IPS-20b (cell line): ENCODE results near the gene EDN2.

ENCODE experiments used
- H3K27ac ChIP-seq: one replicate; pipeline ENCODE4 v1.5.1; 2013; ENCODE audit warnings: low read length
- H3K27me3 ChIP-seq: 2 replicates; pipeline ENCODE4 v1.6.1; 2013; ENCODE audit warnings: mild to moderate bottlenecking, low read length, inconsistent platforms; ENCODE audit not compliant: insufficient read depth
- H3K36me3 ChIP-seq: 2 replicates; pipeline ENCODE4 v1.6.1; 2013; ENCODE audit warnings: low read depth, mild to moderate bottlenecking, inconsistent platforms, low read length, moderate library complexity; ENCODE audit not compliant: insufficient read depth
- H3K4me1 ChIP-seq: 2 replicates; pipeline ENCODE4 v1.6.1; 2013; ENCODE audit warnings: mild to moderate bottlenecking, control low read depth, inconsistent platforms, low read length, moderate library complexity; ENCODE audit not compliant: insufficient read depth
- H3K4me3 ChIP-seq: 2 replicates; pipeline ENCODE4 v1.5.1; 2013; ENCODE audit warnings: mild to moderate bottlenecking, low read length, inconsistent platforms
- H3K9ac ChIP-seq: 2 replicates; pipeline ENCODE4 v1.6.1; 2013; ENCODE audit warnings: low read depth, mild to moderate bottlenecking, inconsistent platforms, low read length, moderate library complexity
- H3K9me3 ChIP-seq: 2 replicates; pipeline ENCODE4 v1.6.1; 2013; ENCODE audit warnings: mild to moderate bottlenecking, low read depth, low read length, inconsistent platforms; ENCODE audit not compliant: insufficient read depth

EDN2 gene

GRCh38 chr1:41450747-41451285 is 33.7 kb downstream of the EDN2 start:
- Histone ChIP-seq H3K4me3 (no peak overlapping the region), H3K27me3 (no peaks in the 10 kb centered on the region), H3K27ac (no peak overlapping the region), H3K9ac (no peak overlapping the region), H3K36me3 (no peaks in the 10 kb centered on the region), H3K9me3 (no peaks in the 10 kb centered on the region), H3K4me1 (no peaks in the 10 kb centered on the region)

GRCh38 chr1:41449326-41449921 is 35.1 kb downstream of the EDN2 start:
- Histone ChIP-seq H3K4me1 (no peaks in the 10 kb centered on the region), H3K9ac (no peak overlapping the region), H3K4me3 (no peak overlapping the region), H3K27ac (no peak overlapping the region), H3K9me3 (peaks cover 4% of the 10 kb centered on the region; the same call in 1 of the 2 replicates), H3K27me3 (no peaks in the 10 kb centered on the region), H3K36me3 (no peaks in the 10 kb centered on the region)

- no peaks in the 10 kb centered on the region for H3K36me3 ChIP-seq
- no peaks in the 10 kb centered on the region for H3K27me3 ChIP-seq
- H3K9ac ChIP-seq, result no peak overlapping the region
- H3K27ac ChIP-seq, result no peak overlapping the region
- H3K4me1 ChIP-seq, result no peaks in the 10 kb centered on the region
- no peak overlapping the region for H3K4me3 ChIP-seq
- H3K9me3 ChIP-seq, result peaks cover 8% of the 10 kb centered on the region; the same call in 1 of the 2 replicates
Observed at GRCh38 chr1:41448821-41449220, 35.7 kb downstream of the EDN2 start.

DNA sequence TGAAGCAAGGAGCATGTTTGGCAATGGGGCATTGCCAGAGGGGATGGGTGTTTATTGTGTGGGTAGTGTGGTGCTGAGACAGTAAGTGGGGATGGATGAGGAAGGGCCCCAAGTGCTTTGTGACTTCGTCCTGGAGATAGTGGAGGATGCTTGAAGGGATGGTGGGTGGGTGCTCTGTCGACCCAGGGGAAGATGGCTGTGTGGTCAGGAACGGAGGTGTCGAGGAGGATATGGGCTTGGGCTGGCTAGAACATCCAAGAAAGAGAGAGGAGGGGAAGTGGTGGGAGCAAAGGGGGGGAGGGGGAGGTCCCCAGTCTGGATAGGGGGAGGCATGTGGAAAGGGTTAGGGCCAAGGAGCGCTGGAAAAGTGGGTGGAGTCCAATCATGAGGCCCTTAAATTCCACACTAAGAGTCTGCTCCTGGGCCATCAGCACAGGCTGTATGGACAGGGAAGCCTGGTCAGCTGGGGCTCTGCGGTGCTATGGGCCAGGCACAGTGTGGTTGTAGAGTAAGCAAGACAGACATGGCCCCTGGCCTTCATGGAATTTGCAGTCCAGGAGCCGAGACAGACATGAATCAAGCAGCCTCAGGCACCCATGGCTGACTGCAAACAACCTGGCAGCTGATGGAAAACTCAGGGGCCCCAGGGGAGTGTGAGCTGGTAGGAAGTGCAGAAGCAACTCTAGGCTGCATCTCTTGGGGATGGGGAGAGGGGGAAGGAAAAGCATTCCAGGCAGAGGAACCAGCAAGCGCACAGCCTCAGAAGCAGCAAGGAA is 36.3 kb downstream of the EDN2 start:
- no peaks in the 10 kb centered on the region for H3K4me1 ChIP-seq

DNA sequence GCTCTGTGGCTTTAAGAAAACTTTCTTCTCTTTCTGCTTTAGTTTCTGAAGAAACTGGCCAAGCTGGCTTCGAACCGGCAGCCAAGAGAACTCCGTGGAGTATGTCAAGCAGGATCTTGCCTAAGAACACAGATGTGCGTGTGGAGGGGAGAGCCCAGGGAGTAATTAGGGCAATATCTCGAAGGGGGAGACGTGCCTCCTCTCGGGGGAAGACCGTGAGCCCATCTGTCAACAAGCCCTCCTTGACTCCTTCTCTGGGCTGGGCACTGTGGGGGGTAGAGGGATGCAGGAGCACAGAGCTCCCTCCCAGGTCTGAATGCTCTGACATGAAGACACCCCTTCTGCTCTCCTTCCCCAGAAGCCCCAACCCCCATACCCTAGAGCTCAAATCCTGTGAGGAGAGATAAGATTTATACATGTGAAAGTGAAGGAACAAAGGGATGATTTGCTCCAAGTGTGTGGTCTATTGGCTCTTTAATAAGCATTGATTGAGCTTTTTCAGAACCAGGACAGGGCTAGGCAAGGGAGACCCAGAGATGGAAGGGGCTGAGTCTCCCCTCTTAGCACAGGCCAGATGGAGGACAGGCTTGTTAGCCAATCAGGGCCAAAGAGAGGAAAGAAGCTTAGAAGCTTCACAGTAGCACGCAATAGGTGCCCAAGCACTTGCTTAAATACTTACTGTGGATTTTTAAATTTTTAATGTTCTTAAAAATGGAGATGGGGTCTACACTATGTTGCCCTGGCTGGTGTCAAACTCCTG is 37.5 kb downstream of the EDN2 start:
- Histone ChIP-seq H3K27me3 (no peaks in the 10 kb centered on the region), H3K4me3 (no peak overlapping the region), H3K27ac (no peak overlapping the region), H3K9me3 (peaks cover 8% of the 10 kb centered on the region), H3K36me3 (no peaks in the 10 kb centered on the region), H3K9ac (no peak overlapping the region), H3K4me1 (no peaks in the 10 kb centered on the region)

More for the DNA sequence above, 36.3 kb downstream of the EDN2 start:
- Histone ChIP-seq H3K27me3 (no peaks in the 10 kb centered on the region), H3K36me3 (no peaks in the 10 kb centered on the region), H3K9ac (no peak overlapping the region), H3K27ac (no peak overlapping the region), H3K9me3 (peaks cover 8% of the 10 kb centered on the region), H3K4me3 (no peak overlapping the region)

- no peaks in the 10 kb centered on the region for H3K36me3 ChIP-seq
- H3K4me3 ChIP-seq, result no peak overlapping the region
- H3K9ac ChIP-seq, result no peak overlapping the region
- no peaks in the 10 kb centered on the region for H3K27me3 ChIP-seq
- peaks cover 8% of the 10 kb centered on the region for H3K9me3 ChIP-seq
- no peaks in the 10 kb centered on the region for H3K4me1 ChIP-seq
- no peak overlapping the region for H3K27ac ChIP-seq
Observed at GRCh38 chr1:41444785-41445184, 39.7 kb downstream of the EDN2 start.

- H3K27ac ChIP-seq, result no peak overlapping the region
- H3K27me3 ChIP-seq, result no peaks in the 10 kb centered on the region
- H3K4me1 ChIP-seq, result no peaks in the 10 kb centered on the region
- no peak overlapping the region for H3K9ac ChIP-seq
- H3K4me3 ChIP-seq, result no peak overlapping the region
- no peaks in the 10 kb centered on the region for H3K36me3 ChIP-seq
- peaks cover 8% of the 10 kb centered on the region for H3K9me3 ChIP-seq
Observed at GRCh38 chr1:41444246-41444645, 40.2 kb downstream of the EDN2 start.

GRCh38 chr1:41442697-41443251 is 41.7 kb downstream of the EDN2 start:
- Histone ChIP-seq H3K4me3 (no peak overlapping the region), H3K9ac (no peak overlapping the region), H3K9me3 (peaks cover 8% of the 10 kb centered on the region), H3K4me1 (no peaks in the 10 kb centered on the region), H3K27ac (no peak overlapping the region), H3K27me3 (no peaks in the 10 kb centered on the region), H3K36me3 (no peaks in the 10 kb centered on the region)

- no peak overlapping the region for H3K4me3 ChIP-seq
- no peaks in the 10 kb centered on the region for H3K36me3 ChIP-seq
- peaks cover 13% of the 10 kb centered on the region for H3K4me1 ChIP-seq
- H3K27me3 ChIP-seq, result no peaks in the 10 kb centered on the region
- H3K27ac ChIP-seq, result no peak overlapping the region
- H3K9ac ChIP-seq, result no peak overlapping the region
- peaks cover 8% of the 10 kb centered on the region for H3K9me3 ChIP-seq
Observed at GRCh38 chr1:41440321-41441085, 44.0 kb downstream of the EDN2 start.

DNA sequence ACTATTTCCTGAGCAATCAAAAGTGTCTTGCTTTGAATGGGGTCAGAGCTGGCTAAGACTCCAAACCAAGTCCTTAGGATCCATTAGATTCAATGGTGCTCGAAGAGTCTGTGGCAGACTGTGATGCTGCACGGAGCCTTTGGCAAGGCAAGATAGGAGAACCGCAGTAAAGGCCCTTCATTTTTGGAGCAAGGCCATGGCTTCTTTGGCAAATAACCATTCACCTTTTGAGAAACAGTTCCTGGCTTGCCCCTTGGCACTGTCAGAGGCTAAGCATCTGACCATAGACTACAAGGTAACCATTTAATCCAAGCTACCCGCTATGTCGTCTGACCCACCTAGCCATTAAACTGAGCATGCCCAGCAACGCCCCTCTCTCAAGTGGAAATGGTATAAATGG is 45.2 kb downstream of the EDN2 start:
- H3K4me1 ChIP-seq, result peaks cover 13% of the 10 kb centered on the region
- no peaks in the 10 kb centered on the region for H3K36me3 ChIP-seq
- H3K9me3 ChIP-seq, result peaks cover 4% of the 10 kb centered on the region
- no peak overlapping the region for H3K4me3 ChIP-seq
- H3K9ac ChIP-seq, result no peak overlapping the region
- no peaks in the 10 kb centered on the region for H3K27me3 ChIP-seq
- no peak overlapping the region for H3K27ac ChIP-seq

GRCh38 chr1:41438711-41439110 is 45.8 kb downstream of the EDN2 start:
- H3K9ac ChIP-seq, result no peak overlapping the region
- no peaks in the 10 kb centered on the region for H3K36me3 ChIP-seq
- H3K4me1 ChIP-seq, result peaks cover 13% of the 10 kb centered on the region
- no peaks in the 10 kb centered on the region for H3K27me3 ChIP-seq
- no peak overlapping the region for H3K27ac ChIP-seq
- no peak overlapping the region for H3K4me3 ChIP-seq
- no peaks in the 10 kb centered on the region; the same call in 1 of the 2 replicates for H3K9me3 ChIP-seq
